Psoas muscle (tissue), 8 donors: ENCODE results near the gene USF3. TPM values are rescaled to one million over a fixed set of nuclear protein-coding genes. Genes with fewer than 3 reads are reported as not detected.

Experiments used
- ATAC-seq, 4 donors: fragments of 200-7000 bp; cut with Tn5 transposase; one replicate each; pipeline ENCODE4 v1.9.1; 2020; ENCODE audit warnings: moderate library complexity in 3 of 4, mild to moderate bottlenecking in 2 of 4
- DNase-seq, 2 donors: peaks; one replicate each; pipeline ENCODE4 v3.0.0-alpha.2; 2020
- H3K27ac ChIP-seq: fragments of 200-600 bp; one replicate; pipeline ENCODE4 v1.8.0; 2022
- H3K27me3 ChIP-seq, 3 donors: fragments of 200-600 bp in 1 of 3; one replicate each; pipeline versions ENCODE4 v1.6.1 to v1.8.0; 2013 to 2022; ENCODE audit warnings: low read length in 2 of 3, mild to moderate bottlenecking in 2 of 3, moderate library complexity in 1 of 3; ENCODE audit not compliant: insufficient read depth in 3 of 3
- H3K36me3 ChIP-seq, 2 donors: fragments of 200-600 bp in 1 of 2; one replicate each; pipeline versions ENCODE4 v1.6.1 to v1.8.0; 2013 to 2022; ENCODE audit warnings: low read depth in 1 of 2, mild to moderate bottlenecking in 1 of 2, moderate library complexity in 1 of 2; ENCODE audit not compliant: insufficient read depth in 1 of 2
- H3K4me1 ChIP-seq: fragments of 200-600 bp; one replicate; pipeline ENCODE4 v1.8.0; 2022
- H3K4me3 ChIP-seq: fragments of 200-600 bp; one replicate; pipeline ENCODE4 v1.8.0; 2022; ENCODE audit warnings: mild to moderate bottlenecking
- H3K9me3 ChIP-seq: fragments of 200-600 bp; one replicate; pipeline ENCODE4 v1.8.0; 2022
- CTCF ChIP-seq: fragments of 200-600 bp; IDR thresholded peaks from one replicate; pipeline ENCODE4 v1.8.0; 2022; ENCODE audit warnings: antibody characterized with exemption
- WGBS, 3 donors: extraction: QIAGEN DNeasy Blood & Tissue Kit; methylation state at CpG; one replicate each; pipeline versions ENCODE4 v1.1.6 to v1.1.7; 2013; 5-methylcytosine and 5-hydroxymethylcytosine counted together
- intact Hi-C, 2 donors: fragments of 100-400 bp; cut with DNase I; formaldehyde crosslinking; loops; one replicate each; pipeline versions ENCODE4 v1.11.0 to v1.14.2; 2022
- polyA plus RNA-seq, 3 donors: library from polyadenylated mRNA; stranded (reverse); fragments of 200-250 nt; gene quantifications; one replicate each; pipeline ENCODE4 v1.2.3, GENCODE V29; 2013
- total RNA-seq, 4 donors: library from RNA; stranded (reverse); fragmentation: NEBNext Ultra II Directional in 2 of 4; extraction: Animal tissue kit (Norgen Biotek cat#: 25700) in 2 of 4; gene quantifications; one replicate each; pipeline versions ENCODE4 v1.2.1 to v1.2.4, GENCODE V29; 2021 to 2023
- donor health status: healthy with polysubstance abuse.
- donor health status: DM: no; HTN: no; CAD: no; lungs with moderate emphysema.
- donor health status: Bipolar disorder and iron deficiency.
- donor health status: healthy.
- donor health status: DM: yes; HTN: yes; CAD: no.
- donor health status: DM: no; HTN: no; CAD: no.
- donor health status: DM: no; HTN: no; CAD: no.
- donor health status: DM: yes; HTN: yes; CAD: no.

USF3 gene
- total and polyA plus RNA-seq, 7 donors, result 6.3 to 35.4 (median 20.4) TPM

GRCh38 chr3:113731694-113732093 lies 35.3 kb upstream of the USF3 start:
- intact Hi-C loops, result loop anchor here in 1 of 2 donors (10.0 kb wide), 1 partner anchor 183 kb away; no protein-coding TSS in a partner anchor

DNA sequence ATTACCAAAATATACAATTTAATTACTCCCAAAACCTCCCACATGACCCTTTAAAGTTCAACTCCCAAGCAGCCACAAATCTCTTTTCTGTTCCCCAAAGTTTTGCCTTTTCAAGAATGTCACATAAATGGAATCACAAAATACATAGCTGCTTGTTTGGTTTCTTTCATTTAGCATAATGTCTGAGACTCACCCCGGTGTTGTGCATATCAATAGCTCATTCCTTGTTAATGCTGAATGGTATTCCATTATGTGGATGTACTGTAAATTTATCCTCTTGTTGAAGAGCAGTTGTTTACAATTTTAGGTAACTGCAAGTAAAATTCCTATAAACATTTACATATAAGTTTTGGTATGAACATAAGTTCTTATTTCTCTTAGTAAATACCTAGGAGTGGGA lies 34.1 kb upstream of the USF3 start:
- no peak for TF ChIP-seq CTCF
- no peaks in the 10 kb centered on the region for H3K27me3 ChIP-seq
- 55 to 74% (median 69%) methylated on average over 1 of the region's 1 CpG for WGBS, 3 donors
- H3K4me3 ChIP-seq, result no peak overlapping the region
- intact Hi-C loops, result loop anchor here in 1 of 2 donors (10.0 kb wide), 1 partner anchor 184 kb away; no protein-coding TSS in a partner anchor
- H3K27ac ChIP-seq, result no peak overlapping the region
- DNase-seq (no peak), ATAC-seq (no peak)
- peaks cover 54% of the 10 kb centered on the region for H3K4me1 ChIP-seq
- no peaks in the 10 kb centered on the region for H3K36me3 ChIP-seq
- H3K9me3 ChIP-seq, result no peaks in the 10 kb centered on the region

More at GRCh38 chr3:113731694-113732093, 35.3 kb upstream of the USF3 start:
- Histone ChIP-seq H3K36me3 (no peaks in the 10 kb centered on the region), H3K4me3 (no peak overlapping the region), H3K9me3 (no peaks in the 10 kb centered on the region), H3K4me1 (peaks cover 64% of the 10 kb centered on the region), H3K27me3 (no peaks in the 10 kb centered on the region), H3K27ac (no peak overlapping the region)
- no peak for ATAC-seq
- 59 to 77% (median 61%) methylated on average over 4 of the region's 4 CpGs for WGBS, 3 donors
- DNase-seq, result no peak
- no peak for TF ChIP-seq CTCF

DNA sequence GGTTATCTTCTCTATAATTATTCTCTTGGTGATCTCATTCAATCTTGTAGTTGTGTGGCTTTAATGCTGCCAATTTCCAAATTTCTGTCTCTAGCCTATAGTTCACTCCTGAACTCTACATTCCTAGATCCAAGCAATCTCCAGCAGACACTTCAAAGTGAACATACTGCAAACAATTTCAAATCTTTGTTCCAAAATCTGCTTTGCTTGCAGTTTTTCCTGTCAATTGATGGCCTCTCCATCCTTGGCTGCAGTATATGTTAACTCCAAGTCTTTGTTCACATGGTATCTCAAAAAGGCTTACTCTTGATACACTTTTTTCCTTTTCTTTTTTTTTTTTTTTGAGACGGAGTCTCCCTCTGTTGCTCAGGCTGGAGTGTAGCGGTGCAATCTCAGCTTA lies 32.2 kb upstream of the USF3 start:
- Histone ChIP-seq H3K9me3 (no peaks in the 10 kb centered on the region), H3K27ac (no peak overlapping the region), H3K4me1 (peaks cover 37% of the 10 kb centered on the region), H3K27me3 (no peaks in the 10 kb centered on the region), H3K4me3 (no peak overlapping the region), H3K36me3 (peaks cover under 1 to 3% of the 10 kb centered on the region in 2 donors)
- 94 to 100% (median 96%) methylated on average over 2 of the region's 2 CpGs for WGBS, 3 donors
- TF ChIP-seq CTCF, result no peak
- DNase-seq (no peak), ATAC-seq (peak in 1 of 4 donors; percentile 32)
- intact Hi-C loops, result no loop called here

GRCh38 chr3:113721636-113722035 lies 25.2 kb upstream of the USF3 start:
- intact Hi-C loops, result no loop called here
- Histone ChIP-seq H3K4me3 (no peak overlapping the region), H3K27ac (no peak overlapping the region), H3K27me3 (no peaks in the 10 kb centered on the region), H3K9me3 (no peaks in the 10 kb centered on the region), H3K4me1 (peaks cover 23% of the 10 kb centered on the region), H3K36me3 (peaks cover 3 to 41% of the 10 kb centered on the region in 2 donors)
- DNase-seq, result no peak
- TF ChIP-seq CTCF, result no peak
- WGBS, 3 donors, result 80 to 88% (median 83%) methylated on average over 3 of the region's 3 CpGs
- no peak for ATAC-seq

DNA sequence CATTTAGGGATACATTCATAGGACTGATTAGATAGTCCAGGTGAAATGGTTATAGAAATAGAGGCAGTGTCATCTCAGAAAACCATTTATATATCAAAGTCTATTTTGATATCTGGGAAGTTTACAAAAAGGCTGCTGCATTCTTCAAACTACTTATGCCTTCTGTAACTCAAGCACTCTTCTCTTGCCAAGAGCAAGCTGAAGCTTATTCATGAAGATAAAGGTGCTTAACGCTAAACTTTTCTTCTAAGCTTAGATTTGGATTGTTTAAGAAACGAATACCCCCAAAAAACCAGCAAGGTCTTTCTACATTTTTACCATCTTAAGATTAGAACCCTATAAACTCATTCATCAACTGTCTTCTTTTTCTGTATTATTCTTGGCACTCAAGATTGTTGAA lies 23.3 kb upstream of the USF3 start:
- intact Hi-C loops, result no loop called here
- peaks cover 3 to 44% of the 10 kb centered on the region in 2 donors for H3K36me3 ChIP-seq
- H3K4me1 ChIP-seq, result peaks cover 25% of the 10 kb centered on the region
- no peaks in the 10 kb centered on the region for H3K27me3 ChIP-seq
- WGBS, 3 donors, result 94 to 96% (median 96%) methylated on average over 2 of the region's 2 CpGs
- no peak overlapping the region for H3K27ac ChIP-seq
- ATAC-seq, result no peak
- no peaks in the 10 kb centered on the region for H3K9me3 ChIP-seq
- no peak for TF ChIP-seq CTCF
- DNase-seq, result no peak
- no peak overlapping the region for H3K4me3 ChIP-seq
